ENCODE results near the gene MAP4K4.

Gene MAP4K4

DNA sequence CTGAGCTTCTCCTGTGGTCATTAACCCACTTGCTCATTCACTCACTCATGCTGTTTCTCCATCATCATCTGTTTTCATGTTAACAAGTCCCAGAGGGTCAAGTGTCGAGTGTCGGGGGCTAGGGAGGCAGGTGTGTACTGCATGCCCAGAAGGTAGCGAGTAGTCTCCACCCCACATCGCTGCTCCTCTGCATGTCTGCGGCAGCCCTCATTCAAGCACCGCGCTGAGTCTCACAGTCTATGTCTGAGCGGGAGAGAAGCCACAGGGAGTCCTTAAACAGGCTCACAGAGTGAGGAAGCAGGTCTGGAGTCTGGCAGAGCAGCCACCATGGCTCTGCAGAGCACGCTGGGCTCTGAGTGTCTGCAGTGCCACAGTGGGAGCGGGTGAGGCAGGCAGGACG, 172.9 kb downstream of the MAP4K4 start:
- DNase-seq (ENCODE audit: low spot score), result no peak

DNA sequence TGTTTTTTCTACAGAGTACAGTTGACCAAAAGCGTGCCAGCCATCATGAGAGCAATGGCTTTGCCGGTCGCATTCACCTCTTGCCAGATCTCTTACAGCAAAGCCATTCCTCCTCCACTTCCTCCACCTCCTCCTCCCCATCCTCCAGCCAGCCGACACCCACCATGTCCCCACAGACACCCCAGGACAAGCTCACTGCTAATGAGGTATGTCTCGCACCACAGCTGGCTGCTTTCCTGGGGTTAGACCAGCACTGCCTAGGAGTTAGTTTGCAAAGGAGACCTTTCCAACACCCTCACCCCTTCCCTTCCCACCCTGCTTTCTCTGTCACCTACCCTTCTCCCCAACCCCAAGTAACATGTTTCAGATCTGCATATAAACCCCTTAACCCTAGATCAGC, 174.0 kb downstream of the MAP4K4 start:
- DNase-seq (ENCODE audit: low spot score), result no peak

DNA sequence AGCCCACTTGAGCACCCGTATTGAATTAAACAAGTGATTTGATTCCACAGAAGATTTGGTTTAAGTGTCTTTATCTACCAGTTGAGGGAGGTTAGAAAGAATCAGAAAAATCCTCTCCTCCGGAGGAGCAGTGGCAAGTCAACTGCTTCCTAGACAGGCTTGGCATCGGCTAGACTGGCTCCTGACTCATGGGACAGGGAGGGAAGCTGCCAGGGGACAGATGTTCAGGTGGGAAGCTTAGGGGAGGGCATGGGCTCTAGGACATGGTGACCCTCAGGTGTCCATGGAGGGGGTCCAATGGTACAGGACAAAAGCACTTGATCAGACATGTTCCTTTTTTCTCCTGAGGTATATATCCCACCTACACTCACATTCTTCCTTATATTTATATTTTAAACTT, 175.0 kb downstream of the MAP4K4 start:
- DNase-seq (ENCODE audit: low spot score), result no peak

GRCh38 chr2:101873543-101873942, 176.0 kb downstream of the MAP4K4 start:
- no peak for DNase-seq (ENCODE audit: low spot score)

DNA sequence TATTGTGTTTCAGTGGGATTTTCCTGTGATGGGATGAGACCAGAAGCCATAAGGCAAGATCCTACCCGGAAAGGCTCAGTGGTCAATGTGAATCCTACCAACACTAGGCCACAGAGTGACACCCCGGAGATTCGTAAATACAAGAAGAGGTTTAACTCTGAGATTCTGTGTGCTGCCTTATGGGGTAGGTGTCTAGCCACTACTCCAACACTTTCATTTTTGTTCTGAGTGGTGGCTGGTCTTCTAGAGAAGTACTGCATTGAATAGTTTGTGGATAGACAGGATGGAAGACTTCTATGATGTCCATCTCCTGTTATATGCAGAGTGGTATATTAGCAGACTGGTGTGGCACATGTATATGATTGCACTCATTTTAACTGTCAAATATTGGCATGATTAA, 176.6 kb downstream of the MAP4K4 start:
- no peak for DNase-seq (ENCODE audit: low spot score)

GRCh38 chr2:101879466-101879865, 182.0 kb downstream of the MAP4K4 start:
- DNase-seq (ENCODE audit: low spot score), result no peak

DNA sequence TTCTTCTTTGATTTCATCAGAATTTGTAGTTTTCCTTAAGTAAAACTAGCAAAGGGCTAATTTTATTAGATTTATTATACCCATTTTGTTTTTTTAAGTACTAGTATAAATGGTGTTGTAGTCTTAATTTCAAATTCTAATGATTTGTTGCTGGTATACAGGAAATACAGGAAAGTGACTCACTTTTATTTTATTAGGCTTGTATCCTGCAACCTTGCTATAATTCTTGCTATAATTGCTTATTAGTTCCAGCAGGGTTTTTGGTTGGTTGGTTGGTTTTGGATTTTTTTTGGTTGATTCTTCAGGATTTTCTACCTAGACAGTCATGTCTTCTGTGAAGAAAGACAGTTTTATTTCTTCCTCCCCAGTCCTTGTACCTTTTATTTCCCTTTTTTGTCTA, 183.6 kb downstream of the MAP4K4 start:
- DNase-seq (ENCODE audit: low spot score), result no peak

DNA sequence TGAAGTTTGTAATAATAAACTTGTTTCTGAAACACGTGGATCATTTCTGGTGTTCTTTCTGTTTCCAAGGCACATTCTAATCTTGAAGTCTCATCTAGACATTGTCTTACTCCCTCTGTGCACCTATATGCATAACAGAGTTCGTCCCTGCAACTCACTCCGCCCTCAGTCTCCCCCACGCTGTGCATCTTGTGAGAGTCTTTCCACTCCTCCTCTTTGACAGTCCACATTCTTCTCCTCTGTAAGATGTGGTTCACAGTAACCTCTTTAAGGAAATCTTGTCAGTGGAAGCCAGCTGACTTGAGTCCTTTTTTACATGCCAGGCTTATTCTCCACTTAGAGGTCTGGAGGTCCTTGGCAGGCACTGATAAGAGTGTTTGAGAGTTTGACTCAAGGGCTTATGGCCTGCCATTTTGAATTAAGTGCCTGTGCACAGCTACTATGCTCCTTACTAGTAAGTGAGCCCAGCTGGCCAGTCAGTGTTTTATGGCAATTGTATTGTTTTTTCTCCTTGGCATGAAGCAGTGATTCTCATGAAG, 185.3 kb downstream of the MAP4K4 start:
- DNase-seq (ENCODE audit: low spot score), result no peak

- DNase-seq (ENCODE audit: low spot score), result peak; percentile 68
Measured at GRCh38 chr2:101883860-101884259, 186.4 kb downstream of the MAP4K4 start.

DNA sequence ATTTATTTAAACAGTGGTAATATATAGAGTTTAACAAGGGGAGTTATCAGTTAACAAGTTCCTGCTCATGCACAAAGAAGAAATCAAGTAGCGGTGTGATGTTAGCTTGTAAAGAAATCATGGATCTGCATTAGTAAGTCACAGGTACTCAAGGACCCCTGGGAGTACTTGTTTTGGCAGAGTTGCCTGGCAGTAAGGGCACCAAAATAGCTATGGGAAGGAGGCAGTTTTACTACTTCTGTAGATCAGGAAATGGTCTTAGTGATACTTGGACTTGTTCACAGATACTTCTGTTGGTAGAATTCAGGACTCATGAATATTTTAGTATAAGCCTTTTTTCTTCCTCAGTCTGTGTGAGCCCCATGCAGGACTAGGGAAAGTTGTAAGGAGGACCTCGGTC, 186.9 kb downstream of the MAP4K4 start:
- DNase-seq (ENCODE audit: low spot score), result no peak

GRCh38 chr2:101887328-101887727, 189.8 kb downstream of the MAP4K4 start:
- no peak for DNase-seq (ENCODE audit: low spot score)

DNA sequence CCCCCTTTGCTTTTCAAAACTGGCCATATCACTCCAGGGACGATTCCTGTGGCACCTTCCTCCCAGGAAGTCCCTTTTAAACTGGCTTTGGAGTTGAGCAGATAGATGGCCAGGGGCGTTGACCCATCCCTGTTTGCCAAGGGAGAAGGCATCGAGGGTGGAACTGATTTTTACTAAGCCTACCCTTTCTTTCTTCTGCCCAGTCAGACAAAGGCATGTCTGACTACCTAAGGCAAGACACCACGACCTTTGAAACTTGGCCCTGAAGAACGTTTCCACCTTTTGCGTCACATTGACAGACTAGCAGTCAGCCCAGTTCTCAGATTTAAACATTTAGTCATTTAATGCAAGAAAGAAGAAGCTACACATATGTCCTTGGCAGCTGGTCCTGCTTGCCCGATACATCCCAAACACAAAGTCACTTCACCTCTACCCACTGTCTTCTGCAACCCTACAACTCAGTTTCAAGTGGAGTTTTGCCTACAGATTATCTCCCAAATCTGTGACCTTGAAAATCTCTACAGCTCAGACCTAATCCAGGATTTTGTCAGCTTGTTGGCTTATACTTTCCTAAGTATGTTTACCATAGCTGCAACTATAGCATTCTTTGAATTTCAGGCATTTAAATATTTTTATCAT, 192.1 kb downstream of the MAP4K4 start:
- no peak for DNase-seq (ENCODE audit: low spot score)

GRCh38 chr2:101892377-101892776, 194.9 kb downstream of the MAP4K4 start:
- DNase-seq (ENCODE audit: low spot score), result no peak

DNA sequence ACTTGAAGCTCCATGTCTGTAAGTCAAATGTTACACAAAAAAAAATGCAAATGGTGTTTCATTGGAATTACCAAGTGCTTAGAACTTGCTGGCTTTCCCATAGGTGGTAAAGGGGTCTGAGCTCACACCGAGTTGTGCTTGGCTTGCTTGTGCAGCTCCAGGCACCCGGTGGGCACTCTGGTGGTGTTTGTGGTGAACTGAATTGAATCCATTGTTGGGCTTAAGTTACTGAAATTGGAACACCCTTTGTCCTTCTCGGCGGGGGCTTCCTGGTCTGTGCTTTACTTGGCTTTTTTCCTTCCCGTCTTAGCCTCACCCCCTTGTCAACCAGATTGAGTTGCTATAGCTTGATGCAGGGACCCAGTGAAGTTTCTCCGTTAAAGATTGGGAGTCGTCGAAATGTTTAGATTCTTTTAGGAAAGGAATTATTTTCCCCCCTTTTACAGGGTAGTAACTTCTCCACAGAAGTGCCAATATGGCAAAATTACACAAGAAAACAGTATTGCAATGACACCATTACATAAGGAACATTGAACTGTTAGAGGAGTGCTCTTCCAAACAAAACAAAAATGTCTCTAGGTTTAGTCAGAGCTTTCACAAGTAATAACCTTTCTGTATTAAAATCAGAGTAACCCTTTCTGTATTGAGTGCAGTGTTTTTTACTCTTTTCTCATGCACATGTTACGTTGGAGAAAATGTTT, 196.3 kb downstream of the MAP4K4 start:
- DNase-seq (ENCODE audit: low spot score), result no peak

DNA sequence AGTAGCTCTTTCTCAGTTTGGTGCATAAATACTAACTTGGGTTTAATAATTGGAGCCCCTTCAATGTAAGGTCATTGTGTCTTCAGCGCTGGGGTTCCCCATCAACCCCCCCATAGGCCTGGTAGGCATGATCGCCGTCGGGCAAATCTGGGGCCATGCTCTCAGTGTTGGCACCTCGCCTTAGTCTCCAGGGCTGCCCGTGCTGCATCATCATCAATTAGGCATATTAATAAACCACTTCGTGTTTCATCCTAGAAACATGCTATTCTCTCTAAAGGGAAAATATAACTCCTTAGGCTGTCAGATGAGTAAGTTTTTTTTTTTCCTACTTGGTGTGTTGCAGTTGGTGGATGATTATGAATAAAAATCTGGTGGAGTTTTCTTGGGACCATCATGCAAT, 197.5 kb downstream of the MAP4K4 start:
- DNase-seq (ENCODE audit: low spot score), result no peak

- no peak for DNase-seq (ENCODE audit: low spot score)
Measured at GRCh38 chr2:101895819-101896322, 198.4 kb downstream of the MAP4K4 start.

DNA sequence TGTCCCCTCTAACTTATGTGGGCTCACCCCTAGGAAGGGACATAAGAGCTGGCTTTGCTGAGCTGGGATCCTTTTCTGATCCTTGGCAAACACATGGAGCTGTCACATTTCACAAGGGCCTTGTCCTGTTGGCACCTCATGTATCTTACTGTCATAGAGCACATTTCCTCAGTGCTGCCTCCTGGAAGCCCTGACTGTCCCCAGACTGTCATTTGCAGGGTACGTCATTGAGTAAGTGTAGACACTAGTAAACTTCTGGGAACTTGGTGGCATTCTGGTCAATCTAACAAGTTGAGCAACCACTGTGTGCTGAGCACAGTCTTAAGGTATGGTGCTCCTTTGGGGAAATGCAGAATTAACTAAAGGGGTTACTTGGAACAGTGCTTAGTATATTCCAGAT, 199.8 kb downstream of the MAP4K4 start:
- DNase-seq (ENCODE audit: low spot score), result no peak

GRCh38 chr2:101899265-101899664, 201.8 kb downstream of the MAP4K4 start:
- DNase-seq (ENCODE audit: low spot score), result no peak

DNA sequence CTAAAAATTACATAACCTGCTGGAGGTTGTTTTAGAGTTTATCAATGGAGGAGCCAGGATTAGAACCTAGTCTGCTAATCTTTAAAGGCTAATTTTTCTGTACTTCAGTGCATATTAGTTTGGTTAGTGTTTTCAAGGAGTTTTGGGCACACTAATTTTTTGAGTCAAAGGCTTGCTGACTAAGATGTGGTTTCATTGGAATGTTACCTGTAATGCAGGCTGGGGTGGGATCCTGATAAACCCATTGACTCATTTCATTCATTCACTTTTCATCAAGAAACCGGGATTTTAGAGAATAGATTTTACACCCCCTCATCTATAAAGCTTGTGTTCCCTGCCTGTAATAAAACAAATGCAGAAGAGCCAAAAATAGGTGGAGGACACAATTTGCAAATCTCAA, 202.4 kb downstream of the MAP4K4 start:
- peak; percentile 48 for DNase-seq (ENCODE audit: low spot score)

GRCh38 chr2:101900375-101900774, 202.9 kb downstream of the MAP4K4 start:
- peak; percentile 20 for DNase-seq (ENCODE audit: low spot score)

DNA sequence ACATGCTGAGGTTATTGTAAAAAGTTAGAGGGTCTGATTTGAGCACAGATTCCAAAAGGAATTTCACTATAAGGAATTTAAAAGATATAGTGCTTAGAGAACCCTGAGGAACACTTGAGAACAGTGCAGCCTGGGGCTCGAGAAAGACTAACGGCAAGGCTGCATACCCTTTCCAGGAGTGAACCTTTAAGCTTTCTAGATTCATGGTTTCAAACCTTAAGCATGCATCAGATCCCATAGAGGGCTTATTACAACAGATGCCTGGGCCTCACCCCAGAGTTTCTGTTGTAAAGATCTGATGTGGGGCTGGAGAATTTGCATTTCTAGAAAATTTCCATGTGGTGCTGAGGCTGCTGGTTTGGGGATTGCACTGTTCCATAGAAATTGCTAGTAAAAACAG, 203.7 kb downstream of the MAP4K4 start:
- no peak for DNase-seq (ENCODE audit: low spot score)

DNA sequence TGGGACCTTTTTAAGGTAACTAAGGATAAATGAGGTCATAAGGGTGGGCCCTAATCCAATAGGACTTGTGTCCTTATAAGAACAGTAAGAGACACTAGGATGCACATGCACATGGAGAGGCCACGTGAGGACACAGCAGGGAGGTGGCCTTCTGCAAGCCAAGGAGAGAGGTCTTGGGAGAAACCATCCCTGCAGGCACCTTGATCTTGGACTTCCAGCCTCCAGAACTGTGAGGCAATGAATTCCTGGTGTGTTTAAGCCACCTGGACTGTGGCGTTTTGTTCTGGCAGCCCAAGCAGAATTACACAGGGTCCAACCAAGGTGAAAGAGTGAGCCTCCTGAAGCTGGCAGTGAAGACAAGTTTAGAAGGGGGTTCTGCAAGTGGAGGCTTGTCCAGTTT, 204.7 kb downstream of the MAP4K4 start:
- no peak for DNase-seq (ENCODE audit: low spot score)

DNA sequence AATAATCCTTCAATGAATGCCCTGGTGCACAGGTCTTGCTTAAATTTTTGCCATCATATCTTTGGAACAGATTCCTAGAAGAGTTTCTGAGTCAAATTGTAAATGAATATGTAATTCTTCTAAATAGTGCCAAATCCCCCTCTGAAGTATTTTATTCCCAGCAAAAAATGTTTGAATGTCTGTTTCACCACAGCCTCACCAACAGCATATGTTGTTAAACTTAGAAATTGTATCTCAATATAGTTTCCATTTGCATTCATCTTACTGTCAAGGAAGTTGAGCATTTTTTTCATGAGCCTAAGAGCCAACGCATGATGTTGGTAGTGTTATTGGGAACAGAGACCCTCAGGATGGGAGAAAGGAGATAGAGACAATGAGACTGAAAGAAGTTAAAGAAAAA, 207.4 kb downstream of the MAP4K4 start:
- no peak for DNase-seq (ENCODE audit: low spot score)
